ENCODE results near the gene TEX2.

TEX2 gene

GRCh38 chr17:64245218-64246145 is 17.6 kb downstream of the TEX2 start:
- TF ChIP-seq, protein P1, sequence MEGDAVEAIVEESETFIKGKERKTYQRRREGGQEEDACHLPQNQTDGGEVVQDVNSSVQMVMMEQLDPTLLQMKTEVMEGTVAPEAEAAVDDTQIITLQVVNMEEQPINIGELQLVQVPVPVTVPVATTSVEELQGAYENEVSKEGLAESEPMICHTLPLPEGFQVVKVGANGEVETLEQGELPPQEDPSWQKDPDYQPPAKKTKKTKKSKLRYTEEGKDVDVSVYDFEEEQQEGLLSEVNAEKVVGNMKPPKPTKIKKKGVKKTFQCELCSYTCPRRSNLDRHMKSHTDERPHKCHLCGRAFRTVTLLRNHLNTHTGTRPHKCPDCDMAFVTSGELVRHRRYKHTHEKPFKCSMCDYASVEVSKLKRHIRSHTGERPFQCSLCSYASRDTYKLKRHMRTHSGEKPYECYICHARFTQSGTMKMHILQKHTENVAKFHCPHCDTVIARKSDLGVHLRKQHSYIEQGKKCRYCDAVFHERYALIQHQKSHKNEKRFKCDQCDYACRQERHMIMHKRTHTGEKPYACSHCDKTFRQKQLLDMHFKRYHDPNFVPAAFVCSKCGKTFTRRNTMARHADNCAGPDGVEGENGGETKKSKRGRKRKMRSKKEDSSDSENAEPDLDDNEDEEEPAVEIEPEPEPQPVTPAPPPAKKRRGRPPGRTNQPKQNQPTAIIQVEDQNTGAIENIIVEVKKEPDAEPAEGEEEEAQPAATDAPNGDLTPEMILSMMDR (IDR thresholded peaks at IDR 0.05; ENCODE audit: insufficient read depth, low read length, missing control alignments), result no peak
- H3K4me3 ChIP-seq (ENCODE audit: low read depth, low read length), result no peak overlapping the region
- CTCF ChIA-PET, result interaction anchor here (0.8 kb wide), 1 partner anchor 14 kb away, joined by 3 read pairs; no protein-coding TSS in a partner anchor
- POLR2A ChIA-PET, result no interaction called here
- no peak for DNase-seq (ENCODE audit: low read depth, low spot score)

GRCh38 chr17:64244165-64244564 is 18.9 kb downstream of the TEX2 start:
- DNase-seq (ENCODE audit: low read depth, low spot score), result no peak
- POLR2A ChIA-PET, result no interaction called here

DNA sequence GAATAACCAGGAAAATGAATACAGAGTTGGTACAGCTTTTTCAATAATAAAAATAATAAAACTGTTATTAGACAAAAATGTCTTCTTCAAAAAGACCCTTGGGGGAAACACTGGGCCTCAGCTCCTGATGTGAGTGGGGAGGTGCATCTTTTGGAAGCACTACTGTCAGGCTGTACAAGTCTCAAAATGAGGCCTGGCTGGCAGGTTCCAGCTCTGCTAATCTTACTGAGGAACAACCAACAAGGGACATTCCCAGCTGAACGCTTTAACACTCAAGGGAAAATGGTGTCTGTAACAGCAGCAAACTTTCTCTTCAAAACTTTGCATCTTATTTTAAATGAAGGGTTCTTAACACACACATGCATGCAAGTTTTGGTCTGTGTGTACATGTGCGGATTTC is 19.7 kb downstream of the TEX2 start:
- TF ChIP-seq, protein P1 (IDR thresholded peaks at IDR 0.05; ENCODE audit: insufficient read depth, low read length, missing control alignments), result no peak
- DNase-seq (ENCODE audit: low read depth, low spot score), result no peak
- ChIA-PET POLR2A (no interaction called here), CTCF (interaction anchor here (0.8 to 1.7 kb wide), 3 partner anchors 9 to 39 kb away, joined by 3 to 7 read pairs (median 4); no protein-coding TSS in a partner anchor)
- H3K4me3 ChIP-seq (ENCODE audit: low read depth, low read length), result no peak overlapping the region

More at GRCh38 chr17:64244165-64244564, 18.9 kb downstream of the TEX2 start:
- H3K4me3 ChIP-seq (ENCODE audit: low read depth, low read length), result no peak overlapping the region
- CTCF ChIA-PET, result interaction anchor here (1.1 to 1.7 kb wide), 2 partner anchors 17 to 38 kb away, joined by 3 to 7 read pairs; no protein-coding TSS in a partner anchor
- TF ChIP-seq, protein P1 (IDR thresholded peaks at IDR 0.05; ENCODE audit: insufficient read depth, low read length, missing control alignments), result no peak

DNA sequence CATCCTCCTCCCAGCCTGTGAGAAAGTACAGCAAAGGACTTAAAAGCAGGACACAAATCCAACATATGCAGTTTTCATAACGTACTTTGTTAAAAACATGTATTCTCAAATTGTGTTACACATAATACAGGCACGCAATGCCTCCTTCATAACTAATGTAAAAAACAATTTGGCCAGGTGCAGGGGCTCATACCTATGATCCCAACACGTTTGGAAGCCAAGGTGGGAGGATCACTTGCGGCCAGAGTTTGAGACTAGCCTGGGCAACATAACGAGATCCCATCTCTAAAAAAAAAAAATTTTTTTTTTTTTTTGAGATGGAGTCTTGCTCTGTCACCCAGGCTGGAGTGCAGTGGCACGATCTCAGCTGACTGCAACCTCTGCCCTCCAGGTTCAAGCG is 20.4 kb downstream of the TEX2 start:
- POLR2A ChIA-PET, result interaction anchor here (2.3 kb wide), 1 partner anchor 97 kb away, joined by 11 read pairs; no protein-coding TSS in a partner anchor
- TF ChIP-seq, protein P1 (IDR thresholded peaks at IDR 0.05; ENCODE audit: insufficient read depth, low read length, missing control alignments), result no peak
- CTCF ChIA-PET, result interaction anchor here (0.8 to 3.9 kb wide), 5 partner anchors 8 to 76 kb away, joined by 3 to 15 read pairs (median 4); no protein-coding TSS in a partner anchor
- no peak overlapping the region for H3K4me3 ChIP-seq (ENCODE audit: low read depth, low read length)
- no peak for DNase-seq (ENCODE audit: low read depth, low spot score)

DNA sequence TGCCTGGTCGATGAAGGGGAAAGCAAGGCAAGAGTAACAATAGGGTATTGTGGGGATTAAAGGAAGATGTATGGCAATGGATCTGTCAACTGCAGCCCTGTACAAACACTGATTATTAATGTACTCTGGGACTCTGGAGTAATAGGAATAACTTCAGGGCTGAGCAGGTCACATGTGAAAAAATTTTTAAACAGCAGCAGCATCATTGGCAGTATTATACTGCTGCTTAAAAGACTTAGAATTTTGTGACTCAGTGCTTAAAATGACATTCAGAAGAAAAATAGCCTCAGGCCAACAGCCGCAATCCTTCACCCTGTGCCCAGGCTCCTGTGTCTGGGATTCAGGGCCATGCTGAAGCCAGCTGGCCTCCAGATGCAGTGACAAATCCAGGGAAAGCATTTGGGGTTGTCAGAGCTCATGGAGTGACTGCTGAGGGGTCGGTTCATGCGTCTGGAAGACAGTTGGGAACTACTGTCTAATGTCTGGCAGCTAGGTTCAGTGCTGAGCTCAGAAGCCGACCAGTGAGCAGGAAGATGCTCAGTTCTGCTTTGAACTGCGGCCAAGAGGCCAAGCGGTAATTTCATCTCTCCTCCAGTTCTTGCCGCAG is 22.2 kb downstream of the TEX2 start:
- DNase-seq (ENCODE audit: low read depth, low spot score), result no peak
- POLR2A ChIA-PET, result interaction anchor here (0.5 to 2.4 kb wide), 3 partner anchors 10 to 95 kb away, joined by 3 to 12 read pairs (median 11); no protein-coding TSS in a partner anchor
- TF ChIP-seq, protein P1 (IDR thresholded peaks at IDR 0.05; ENCODE audit: insufficient read depth, low read length, missing control alignments), result no peak
- CTCF ChIA-PET, result interaction anchor here (1.2 to 3.9 kb wide), 2 partner anchors 10 to 14 kb away, joined by 3 to 15 read pairs; no protein-coding TSS in a partner anchor
- H3K4me3 ChIP-seq (ENCODE audit: low read depth, low read length), result no peak overlapping the region; the same call in 1 of the 2 replicates
